HepG2 (cell line): ENCODE measurements around the gene KIF25. TPM values are rescaled to one million over a fixed set of nuclear protein-coding genes. Genes with fewer than 3 reads are reported as not detected.
A peak's percentile ranks its signal among the peaks of the same experiment; 100 is the strongest.

Source experiments
- ATAC-seq: fragments of 200-7000 bp; cut with Tn5 transposase; 3 replicates; pipeline ENCODE4 v1.9.1; 2020; ENCODE audit warnings: mild to moderate bottlenecking, moderate library complexity
- BruUV-seq: library from RNA; stranded (reverse); fragments of 400-500 nt; replicated peaks from 2 replicates; lab custom pipeline; 2021; lab: Mats Ljungman, UMichigan
- CTCF ChIA-PET: fragments of 300-600 bp; formaldehyde crosslinking; extraction: SDS; loops from one replicate; lab custom pipeline; 2021; ENCODE audit warnings: low total read pairs, inconsistent platforms, low intra/inter-chr PET ratio; lab: Yijun Ruan, JAX
- POLR2A ChIA-PET: fragments of 350-600 bp; sonication (Branson Sonifier 250); formaldehyde crosslinking; loops from one replicate; lab custom pipeline; 2020; ENCODE audit warnings: antibody characterized with exemption, inconsistent platforms; lab: Yijun Ruan, JAX
- DNase-seq: peaks from one replicate; pipeline ENCODE4 v3.0.0-alpha.2; 2015; ENCODE audit warnings: low spot score
- FAIRE-seq: peaks from 3 replicates; lab custom pipeline; 2011; peaks lifted over from hg19 to GRCh38; lab: Jason Lieb, UNC
- H2AFZ ChIP-seq: one replicate; pipeline ENCODE4 v1.6.1; 2011; ENCODE audit warnings: low read length, inconsistent platforms
- H3K27ac ChIP-seq: fragments of 300-600 bp; 3 replicates; pipeline ENCODE4 v1.8.0; 2011; ENCODE audit warnings: mixed run types, mild to moderate bottlenecking, mixed read lengths, low read length, inconsistent platforms; ENCODE audit not compliant: insufficient read depth; ENCODE audit errors: extremely low read length
- H3K27me3 ChIP-seq, 2 experiments: fragments of 200-600 bp in 1 of 2; 2 replicates in 1 of 2; 3 replicates in 1 of 2; pipeline versions ENCODE4 v1.6.0 to v1.8.0; 2011; ENCODE audit warnings: low read length in 2 of 2, mild to moderate bottlenecking in 2 of 2, moderate library complexity in 2 of 2, inconsistent platforms in 1 of 2; ENCODE audit not compliant: insufficient read depth in 2 of 2, control insufficient read depth in 1 of 2
- H3K36me3 ChIP-seq, 2 experiments: fragments of 200-600 bp in 1 of 2; replicated peaks in 1 of 2; 2 replicates in 1 of 2; 3 replicates in 1 of 2; pipeline versions ENCODE4 v1.5.1 to v1.8.0; 2011; ENCODE audit warnings: low read length in 2 of 2, inconsistent platforms in 1 of 2; ENCODE audit not compliant: insufficient read depth in 2 of 2, control insufficient read depth in 1 of 2
- H3K4me1 ChIP-seq: 2 replicates; pipeline ENCODE4 v1.5.1; 2012; ENCODE audit warnings: low read length, inconsistent platforms; ENCODE audit not compliant: insufficient read depth
- H3K4me2 ChIP-seq: 2 replicates; pipeline ENCODE4 v1.6.0; 2011; ENCODE audit warnings: low read depth, low read length, inconsistent platforms
- H3K4me3 ChIP-seq, 3 experiments: fragments of 200-600 bp in 1 of 3; sonication (generic), shearing (Covaris generic) in 1 of 3; replicated peaks in 1 of 3; 2 replicates each; pipeline ENCODE4 v1.5.1; 2011 to 2016; ENCODE audit warnings: low read length in 3 of 3, inconsistent platforms in 2 of 3, low read depth in 2 of 3, mild to moderate bottlenecking in 2 of 3, control low read depth in 1 of 3, mixed read lengths in 1 of 3; ENCODE audit not compliant: insufficient read depth in 1 of 3
- H3K79me2 ChIP-seq: one replicate; pipeline ENCODE4 v1.6.1; 2011; ENCODE audit warnings: low read length, inconsistent platforms; ENCODE audit not compliant: insufficient read depth
- H3K9ac ChIP-seq: 2 replicates; pipeline ENCODE4 v1.6.0; 2011; ENCODE audit warnings: mild to moderate bottlenecking, low read depth, low read length, inconsistent platforms; ENCODE audit not compliant: insufficient read depth
- H3K9me3 ChIP-seq: 2 replicates; pipeline ENCODE4 v1.5.1; 2012; ENCODE audit warnings: mild to moderate bottlenecking, low read length
- H4K20me1 ChIP-seq: 2 replicates; pipeline ENCODE4 v1.6.0; 2011; ENCODE audit warnings: inconsistent platforms, mild to moderate bottlenecking, low read length, moderate library complexity; ENCODE audit not compliant: insufficient read depth
- ARHGAP35 ChIP-seq: sonication (generic); formaldehyde crosslinking; IDR thresholded peaks from 2 replicates; pipeline ENCODE4 v1.9.0; 2022; ENCODE audit warnings: mild to moderate bottlenecking, inconsistent platforms, moderate library complexity, missing genetic modification reagents, borderline replicate concordance
- CC2D1A ChIP-seq: sonication (generic); formaldehyde crosslinking; IDR thresholded peaks from 2 replicates; pipeline ENCODE4 v1.8.1; 2023; ENCODE audit warnings: mild to moderate bottlenecking, missing genetic modification reagents
- CHD2 ChIP-seq: IDR thresholded peaks from 2 replicates; pipeline ENCODE4 v1.6.1; 2011; ENCODE audit warnings: low read depth, low read length, improper control_type of control experiment
- EHMT2 ChIP-seq: fragments of 200-600 bp; sonication (generic); IDR thresholded peaks from 2 replicates; pipeline ENCODE4 v1.7.0; 2017; ENCODE audit warnings: antibody characterized with exemption, low read depth, low read length, borderline replicate concordance
- GABPB1 ChIP-seq: IDR thresholded peaks from 2 replicates; pipeline ENCODE4 v1.6.1; 2016; ENCODE audit warnings: mild to moderate bottlenecking, missing genetic modification reagents, moderate library complexity, missing compliant biosample characterization
- GATAD1 ChIP-seq: IDR thresholded peaks from 2 replicates; pipeline ENCODE4 v1.6.1; 2016; ENCODE audit warnings: missing genetic modification reagents, missing compliant biosample characterization
- RARA ChIP-seq: IDR thresholded peaks from 2 replicates; pipeline ENCODE4 v1.6.1; 2016; ENCODE audit warnings: missing genetic modification reagents, missing compliant biosample characterization
- ZBTB42 ChIP-seq: sonication (generic); formaldehyde crosslinking; IDR thresholded peaks from 2 replicates; pipeline ENCODE4 v1.5.0; 2020; ENCODE audit warnings: mild to moderate bottlenecking, missing genetic modification reagents
- ZNF3 ChIP-seq: IDR thresholded peaks from 2 replicates; pipeline ENCODE4 v1.7.0; 2017; ENCODE audit warnings: inconsistent platforms
- ZNF350 ChIP-seq: sonication (generic); formaldehyde crosslinking; IDR thresholded peaks from 2 replicates; pipeline ENCODE4 v1.4.0; 2020; ENCODE audit warnings: mild to moderate bottlenecking, low read depth, missing genetic modification reagents, borderline replicate concordance
- ZNF619 ChIP-seq: sonication (generic); formaldehyde crosslinking; IDR thresholded peaks from 2 replicates; pipeline ENCODE4 v1.4.0; 2020; ENCODE audit warnings: mild to moderate bottlenecking, missing genetic modification reagents
- ZNF678 ChIP-seq: sonication (generic); formaldehyde crosslinking; IDR thresholded peaks from 2 replicates; pipeline ENCODE4 v1.4.0; 2020; ENCODE audit warnings: mild to moderate bottlenecking, missing genetic modification reagents
- WGBS: methylation state at CpG from one replicate; pipeline ENCODE4 v1.1.6; 2017; ENCODE audit warnings: low lambda C conversion rate; 5-methylcytosine and 5-hydroxymethylcytosine counted together
- in situ Hi-C: cut with HindIII; loops from 2 replicates; pipeline ENCODE4 v1.10.0; 2017; ENCODE audit warnings: low pct_unique_long_range_greater_than_20kb; ENCODE audit not compliant: extremely low pct_ligation_motif_present
- intact Hi-C: fragments of 100-400 bp; cut with micrococcal nuclease; formaldehyde crosslinking; loops from one replicate; pipeline ENCODE4 v1.10.0; 2022; ENCODE audit not compliant: unreplicated experiment
- polyA plus RNA-seq, 8 experiments: library from polyadenylated mRNA; depleted of rRNA in 3 of 8; stranded (reverse) in 7 of 8; unstranded in 1 of 8; fragments of >200 nt; fragmentation: Illumina TruSeq in 4 of 8; extraction: Trizol in 4 of 8; gene quantifications; 2 replicates each; pipeline versions ENCODE4 v1.2.1 to v1.2.3, GENCODE V29; 2011 to 2016; ENCODE audit warnings: low read depth in 4 of 8, missing spikeins in 1 of 8, mixed read lengths in 1 of 8; ENCODE audit not compliant: insufficient read depth in 1 of 8
- total RNA-seq, 5 experiments: library from RNA; depleted of rRNA; stranded (reverse); fragments of >200 nt; fragmentation: Illumina TruSeq; extraction: Trizol; gene quantifications; 2 replicates each; pipeline ENCODE4 v1.2.3, GENCODE V29; 2016; ENCODE audit warnings: low read depth in 1 of 5
- TF ChIP-seq, protein P1 (sequence below): sonication (generic); formaldehyde crosslinking; IDR thresholded peaks from 2 replicates; pipeline ENCODE4 v1.5.1; 2020; ENCODE audit warnings: mild to moderate bottlenecking, missing genetic modification reagents, moderate library complexity
- TF ChIP-seq, protein P2 (sequence below): sonication (generic); formaldehyde crosslinking; IDR thresholded peaks from 2 replicates; pipeline ENCODE4 v1.4.0; 2020; ENCODE audit warnings: missing genetic modification reagents, borderline replicate concordance

The KIF25 gene
- total and polyA plus RNA-seq, 2 of the 13 experiments (the other 11 are each of a cell fraction or from before 2014, with no cell fraction given) = not detected

DNA sequence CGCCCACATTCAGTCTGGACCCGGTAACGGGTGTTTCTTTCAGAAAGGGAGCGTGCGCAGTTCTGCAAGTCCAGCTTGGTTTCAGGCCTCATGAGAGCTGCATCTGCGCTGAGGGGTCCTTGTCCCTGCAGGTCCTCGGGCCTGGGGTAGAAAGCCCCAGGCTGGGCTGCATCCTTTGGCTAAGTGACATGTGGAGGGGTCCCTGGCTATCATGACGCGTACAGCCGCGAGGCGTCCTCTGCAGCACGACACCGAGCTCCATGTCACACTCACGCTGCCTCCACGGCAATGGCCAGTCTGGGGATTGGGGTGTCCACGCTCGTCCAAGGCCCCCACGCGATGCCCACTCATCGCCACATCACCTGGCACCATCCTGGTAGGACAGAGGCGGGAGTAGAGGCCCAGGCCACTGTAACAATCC is 1.7 kb upstream of the KIF25 start:
- Histone ChIP-seq H3K27me3 (peaks cover 2 to 51% of the 10 kb centered on the region in 2 experiments; a peak in 3 of 5 replicates), H3K9me3 (no peaks in the 10 kb centered on the region), H3K4me3 (no peak overlapping the region), H3K36me3 (no peaks in the 10 kb centered on the region), H3K4me1 (no peaks in the 10 kb centered on the region), H4K20me1 (no peaks in the 10 kb centered on the region), H3K27ac (no peak overlapping the region), H3K79me2 (no peaks in the 10 kb centered on the region), H3K9ac (no peak overlapping the region), H2AFZ (no peak overlapping the region), H3K4me2 (no peak overlapping the region)
- BruUV-seq = no TSS peak
- TF ChIP-seq ZNF678 (CRISPR knock-in tag) (no peak), ZNF619 (CRISPR knock-in tag) (no peak), CC2D1A (no peak), CHD2 (no peak), RARA (CRISPR knock-in tag) (no peak), ARHGAP35 (CRISPR knock-in tag) (no peak), ZNF3 (CRISPR knock-in tag) (no peak), GATAD1 (no peak), ZNF350 (no peak), ZBTB42 (CRISPR knock-in tag) (no peak), EHMT2 (no peak), GABPB1 (CRISPR knock-in tag) (no peak)
- TF ChIP-seq, protein P1, sequence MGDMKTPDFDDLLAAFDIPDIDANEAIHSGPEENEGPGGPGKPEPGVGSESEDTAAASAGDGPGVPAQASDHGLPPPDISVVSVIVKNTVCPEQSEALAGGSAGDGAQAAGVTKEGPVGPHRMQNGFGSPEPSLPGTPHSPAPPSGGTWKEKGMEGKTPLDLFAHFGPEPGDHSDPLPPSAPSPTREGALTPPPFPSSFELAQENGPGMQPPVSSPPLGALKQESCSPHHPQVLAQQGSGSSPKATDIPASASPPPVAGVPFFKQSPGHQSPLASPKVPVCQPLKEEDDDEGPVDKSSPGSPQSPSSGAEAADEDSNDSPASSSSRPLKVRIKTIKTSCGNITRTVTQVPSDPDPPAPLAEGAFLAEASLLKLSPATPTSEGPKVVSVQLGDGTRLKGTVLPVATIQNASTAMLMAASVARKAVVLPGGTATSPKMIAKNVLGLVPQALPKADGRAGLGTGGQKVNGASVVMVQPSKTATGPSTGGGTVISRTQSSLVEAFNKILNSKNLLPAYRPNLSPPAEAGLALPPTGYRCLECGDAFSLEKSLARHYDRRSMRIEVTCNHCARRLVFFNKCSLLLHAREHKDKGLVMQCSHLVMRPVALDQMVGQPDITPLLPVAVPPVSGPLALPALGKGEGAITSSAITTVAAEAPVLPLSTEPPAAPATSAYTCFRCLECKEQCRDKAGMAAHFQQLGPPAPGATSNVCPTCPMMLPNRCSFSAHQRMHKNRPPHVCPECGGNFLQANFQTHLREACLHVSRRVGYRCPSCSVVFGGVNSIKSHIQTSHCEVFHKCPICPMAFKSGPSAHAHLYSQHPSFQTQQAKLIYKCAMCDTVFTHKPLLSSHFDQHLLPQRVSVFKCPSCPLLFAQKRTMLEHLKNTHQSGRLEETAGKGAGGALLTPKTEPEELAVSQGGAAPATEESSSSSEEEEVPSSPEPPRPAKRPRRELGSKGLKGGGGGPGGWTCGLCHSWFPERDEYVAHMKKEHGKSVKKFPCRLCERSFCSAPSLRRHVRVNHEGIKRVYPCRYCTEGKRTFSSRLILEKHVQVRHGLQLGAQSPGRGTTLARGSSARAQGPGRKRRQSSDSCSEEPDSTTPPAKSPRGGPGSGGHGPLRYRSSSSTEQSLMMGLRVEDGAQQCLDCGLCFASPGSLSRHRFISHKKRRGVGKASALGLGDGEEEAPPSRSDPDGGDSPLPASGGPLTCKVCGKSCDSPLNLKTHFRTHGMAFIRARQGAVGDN (CRISPR knock-in tag) = no peak
- TF ChIP-seq, protein P2, sequence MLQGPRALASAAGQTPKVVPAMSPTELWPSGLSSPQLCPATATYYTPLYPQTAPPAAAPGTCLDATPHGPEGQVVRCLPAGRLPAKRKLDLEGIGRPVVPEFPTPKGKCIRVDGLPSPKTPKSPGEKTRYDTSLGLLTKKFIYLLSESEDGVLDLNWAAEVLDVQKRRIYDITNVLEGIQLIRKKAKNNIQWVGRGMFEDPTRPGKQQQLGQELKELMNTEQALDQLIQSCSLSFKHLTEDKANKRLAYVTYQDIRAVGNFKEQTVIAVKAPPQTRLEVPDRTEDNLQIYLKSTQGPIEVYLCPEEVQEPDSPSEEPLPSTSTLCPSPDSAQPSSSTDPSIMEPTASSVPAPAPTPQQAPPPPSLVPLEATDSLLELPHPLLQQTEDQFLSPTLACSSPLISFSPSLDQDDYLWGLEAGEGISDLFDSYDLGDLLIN (CRISPR knock-in tag) = no peak
- FAIRE-seq (no peak), DNase-seq (no peak), ATAC-seq (peak; percentile 26)
- ChIA-PET CTCF (no interaction called here), POLR2A (no interaction called here)
- WGBS = 86% methylated on average over 21 of the region's 22 CpGs
- intact Hi-C loops = no loop called here
- in situ Hi-C loops = no loop called here
